ENCODE data around the gene HMX2. TPM values are rescaled to one million over a fixed set of nuclear protein-coding genes. Genes with fewer than 3 reads are reported as not detected.

HMX2 gene
- total and polyA plus RNA-seq, 2 of the 8 experiments (the other 6 are each of a cell fraction or from before 2014, with no cell fraction given), result 2.0 to 2.7 TPM

DNA sequence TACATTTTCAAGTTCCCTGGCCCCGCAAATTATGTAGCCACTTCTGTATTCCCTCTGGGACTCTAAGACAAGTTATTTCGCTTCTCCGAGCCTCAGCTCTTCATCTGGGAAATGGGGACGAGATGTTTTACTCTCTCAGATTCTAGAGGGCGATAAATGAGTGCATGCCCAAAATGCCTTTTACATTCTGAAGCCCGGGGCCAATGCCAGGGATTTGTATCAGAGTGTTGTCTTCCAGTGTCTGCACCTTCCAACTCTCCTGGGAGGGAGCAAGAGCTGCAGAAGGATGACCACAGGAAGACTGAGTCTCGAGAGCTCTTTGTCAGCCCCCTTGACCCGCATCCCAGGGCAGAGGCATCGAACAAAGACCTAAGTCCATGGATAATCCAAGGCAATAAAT is 46.1 kb downstream of the HMX2 start:
- H3K18ac ChIP-seq (ENCODE audit: extremely low read depth, low read length), result no peak overlapping the region
- no peaks in the 10 kb centered on the region; the same call in 1 of the 2 replicates for H3K23me2 ChIP-seq (ENCODE audit: low read depth, low read length)
- H3K9ac ChIP-seq (replicated peaks in 1 of 4; ENCODE audit: extremely low read depth in 1 of 4, low read depth in 3 of 4, low read length in 3 of 4), result no peak overlapping the region
- H2AFZ ChIP-seq (ENCODE audit: low read length), result no peak overlapping the region
- TF ChIP-seq EGR1 (IDR thresholded peaks at IDR 0.05; ENCODE audit: borderline replicate concordance, low read depth, low read length), result no peak
- no peak for TF ChIP-seq JUND (IDR thresholded peaks at IDR 0.05; ENCODE audit: low read length)
- peak; percentile 45; the same call in 1 of the 2 replicates for TF ChIP-seq KDM1A (IDR thresholded peaks at IDR 0.05; ENCODE audit: borderline replicate concordance, low read length)
- no peak overlapping the region for H2BK5ac ChIP-seq (ENCODE audit: low read depth, low read length)
- no peak overlapping the region for H4K91ac ChIP-seq (replicated peaks; ENCODE audit: insufficient read length, low read length)
- H3K27ac ChIP-seq (ENCODE audit: low read depth, low read length), result no peak overlapping the region
- no peak overlapping the region for H3K4me2 ChIP-seq (ENCODE audit: insufficient read depth in 1 of 2, low read depth in 2 of 2, low read length in 2 of 2)
- CTCF ChIA-PET (ENCODE audit: partially characterized antibody), result interaction anchor here (0.8 to 2.6 kb wide), 8 partner anchors 9 to 364 kb away, joined by 3 to 9 read pairs (median 3); no protein-coding TSS in a partner anchor
- H2BK15ac ChIP-seq (ENCODE audit: low read length), result no peak overlapping the region
- H2BK120ac ChIP-seq (replicated peaks; ENCODE audit: low read depth, low read length), result no peak overlapping the region
- H3K14ac ChIP-seq (ENCODE audit: insufficient read length), result no peak overlapping the region
- no peak overlapping the region for H2BK12ac ChIP-seq (ENCODE audit: low read depth, low read length)
- H3K79me1 ChIP-seq (ENCODE audit: low read depth, low read length), result no peaks in the 10 kb centered on the region; the same call in 1 of the 2 replicates
- no peaks in the 10 kb centered on the region for H3K9me3 ChIP-seq (ENCODE audit: insufficient read depth in 2 of 2, low read depth in 1 of 2, low read length in 1 of 2)
- H3K79me2 ChIP-seq (ENCODE audit: control insufficient read depth in 1 of 2, insufficient read depth in 2 of 2, low read length in 2 of 2), result no peaks in the 10 kb centered on the region
- H4K5ac ChIP-seq (ENCODE audit: insufficient read length, low read depth, low read length), result no peak overlapping the region
- no peaks in the 10 kb centered on the region for H3K27me3 ChIP-seq (replicated peaks in 1 of 4; ENCODE audit: control insufficient read depth in 3 of 4, extremely low read depth in 1 of 4, insufficient read depth in 3 of 4, low read length in 3 of 4)
- DNase-seq (ENCODE audit: low read depth in 1 of 2, low spot score in 2 of 2), result no peak
- H4K20me1 ChIP-seq (replicated peaks in 1 of 2; ENCODE audit: control insufficient read depth in 1 of 2, insufficient read depth in 2 of 2, low read length in 2 of 2), result peaks cover 0 to 2% of the 10 kb centered on the region in 2 experiments
- no peak overlapping the region for H4K8ac ChIP-seq (ENCODE audit: extremely low read depth, insufficient read depth, low read length)
- POLR2A ChIA-PET (ENCODE audit: partially characterized antibody), result no interaction called here
- peaks cover 0 to 7% (median 3%) of the 10 kb centered on the region in 4 experiments; a peak in 3 of 7 replicates for H3K4me1 ChIP-seq (replicated peaks in 1 of 4; ENCODE audit: control insufficient read depth in 3 of 4, insufficient read depth in 4 of 4, low read length in 3 of 4)
- H3K4ac ChIP-seq (replicated peaks; ENCODE audit: insufficient read length, low read depth, low read length), result no peak overlapping the region
- no peak overlapping the region for H2AK5ac ChIP-seq (ENCODE audit: low read depth, low read length)
- FAIRE-seq, result no peak
- no peak overlapping the region for H3K56ac ChIP-seq (replicated peaks; ENCODE audit: insufficient read length, low read depth, low read length)
- H3K4me3 ChIP-seq (ENCODE audit: extremely low read depth in 1 of 4, insufficient read depth in 2 of 4, low read depth in 3 of 4, low read length in 4 of 4), result no peak overlapping the region
- no peak overlapping the region for H3K23ac ChIP-seq (ENCODE audit: insufficient read length)
- no peaks in the 10 kb centered on the region for H3K36me3 ChIP-seq (ENCODE audit: control insufficient read depth in 2 of 4, insufficient read depth in 4 of 4, low read length in 3 of 4)
- WGBS, 2 experiments (ENCODE audit: extremely low coverage in 1 of 2, insufficient coverage in 1 of 2, insufficient read length in 1 of 2, insufficient replicate concordance in 2 of 2, low coverage in 1 of 2, low lambda C conversion rate in 2 of 2, missing lambda C conversion rate in 1 of 2), result 82% methylated on average over 9 of the region's 9 CpGs; no CpG with 5 or more reads in 1 of the 2 experiments
- H2BK20ac ChIP-seq (ENCODE audit: low read length), result no peak overlapping the region

Other genes with a start within 250 kb of the HMX2 start
- gene FAM24A, start 237.5 kb upstream of the HMX2 start, total RNA-seq (2021; fragmentation: NEBNext Ultra II Directional; extraction: Animal tissue kit (Norgen Biotek cat#: 25700)), result not detected in 2 replicates
- gene FAM24A, start 237.5 kb upstream of the HMX2 start, polyA plus RNA-seq (2011; rRNA removed), result not detected in 2 replicates
- 8.1 and 11.0 TPM in 2 replicates for gene C10orf88, start 193.9 kb upstream of the HMX2 start, total RNA-seq (2021; fragmentation: NEBNext Ultra II Directional; extraction: Animal tissue kit (Norgen Biotek cat#: 25700))
- gene C10orf88, start 193.9 kb upstream of the HMX2 start, polyA plus RNA-seq (2011; rRNA removed), result 1.4 and 3.2 TPM in 2 replicates
- gene PSTK, start 167.7 kb upstream of the HMX2 start, total RNA-seq (2021; fragmentation: NEBNext Ultra II Directional; extraction: Animal tissue kit (Norgen Biotek cat#: 25700)), result 4.3 and 6.6 TPM in 2 replicates
- 3.8 and 4.4 TPM in 2 replicates for gene PSTK, start 167.7 kb upstream of the HMX2 start, polyA plus RNA-seq (2011; rRNA removed)
- 15.3 and 15.7 TPM in 2 replicates for gene IKZF5, start 139.3 kb upstream of the HMX2 start, total RNA-seq (2021; fragmentation: NEBNext Ultra II Directional; extraction: Animal tissue kit (Norgen Biotek cat#: 25700))
- 3.8 and 5.2 TPM in 2 replicates for gene IKZF5, start 139.3 kb upstream of the HMX2 start, polyA plus RNA-seq (2011; rRNA removed)
- gene ACADSB, start 139.1 kb upstream of the HMX2 start, total RNA-seq (2021; fragmentation: NEBNext Ultra II Directional; extraction: Animal tissue kit (Norgen Biotek cat#: 25700)), result 11.2 and 12.4 TPM in 2 replicates
- gene ACADSB, start 139.1 kb upstream of the HMX2 start, polyA plus RNA-seq (2011; rRNA removed), result 3.3 and 5.6 TPM in 2 replicates
- 0.27 TPM in 1 of 2 replicates, not detected in the other for gene HMX3, start 12.2 kb upstream of the HMX2 start, total RNA-seq (2021; fragmentation: NEBNext Ultra II Directional; extraction: Animal tissue kit (Norgen Biotek cat#: 25700))
- 0.05 and 0.25 TPM in 2 replicates for gene HMX3, start 12.2 kb upstream of the HMX2 start, polyA plus RNA-seq (2011; rRNA removed)
- gene BUB3, start 6.3 kb downstream of the HMX2 start, total RNA-seq (2021; fragmentation: NEBNext Ultra II Directional; extraction: Animal tissue kit (Norgen Biotek cat#: 25700)), result 184 and 207 TPM in 2 replicates
- 183 and 187 TPM in 2 replicates for gene BUB3, start 6.3 kb downstream of the HMX2 start, polyA plus RNA-seq (2011; rRNA removed)